Endothelial cell (in vitro differentiated cells): Measurements from ENCODE around the gene WDR7. TPM values are rescaled to one million over a fixed set of nuclear protein-coding genes. Genes with fewer than 3 reads are reported as not detected.

Source experiments
- DNase-seq: peaks from one replicate; pipeline ENCODE4 v3.0.0; 2021; ENCODE audit warnings: low spot score
- H3K27ac Mint-ChIP-seq: one replicate; pipeline ENCODE4 v1.8.0; 2021; ENCODE audit warnings: mixed read lengths, inconsistent platforms; ENCODE audit not compliant: unreplicated experiment
- H3K27me3 Mint-ChIP-seq: one replicate; pipeline ENCODE4 v1.8.0; 2021; ENCODE audit warnings: mild to moderate bottlenecking, moderate library complexity, mixed read lengths, inconsistent platforms; ENCODE audit not compliant: unreplicated experiment
- H3K36me3 Mint-ChIP-seq: one replicate; pipeline ENCODE4 v1.8.0; 2021; ENCODE audit warnings: mild to moderate bottlenecking, low read depth, mixed read lengths, inconsistent platforms; ENCODE audit not compliant: unreplicated experiment
- H3K4me1 Mint-ChIP-seq: one replicate; pipeline ENCODE4 v1.8.0; 2021; ENCODE audit warnings: mild to moderate bottlenecking, mixed read lengths, inconsistent platforms; ENCODE audit not compliant: unreplicated experiment
- H3K4me3 Mint-ChIP-seq: one replicate; pipeline ENCODE4 v1.8.0; 2021; ENCODE audit warnings: mild to moderate bottlenecking, mixed read lengths, inconsistent platforms; ENCODE audit not compliant: unreplicated experiment
- H3K9me3 Mint-ChIP-seq: one replicate; pipeline ENCODE4 v1.8.0; 2021; ENCODE audit warnings: mixed read lengths, inconsistent platforms; ENCODE audit not compliant: unreplicated experiment
- total RNA-seq: library from RNA; stranded (reverse); fragmentation: NEBNext Ultra II Directional; extraction: Animal tissue kit (Norgen Biotek cat#: 25700); gene quantifications from one replicate; pipeline ENCODE4 v1.2.1, GENCODE V29; 2021; ENCODE audit not compliant: unreplicated experiment
- TF ChIP-seq, protein P1 (sequence below): fragments of 200-600 bp; sonication (generic); IDR thresholded peaks from one replicate; pipeline ENCODE4 v1.5.0; 2021; ENCODE audit warnings: antibody characterized with exemption; ENCODE audit not compliant: unreplicated experiment

The WDR7 gene
- total RNA-seq, 1 donor from 2014 or later, result 42.0 TPM

DNA sequence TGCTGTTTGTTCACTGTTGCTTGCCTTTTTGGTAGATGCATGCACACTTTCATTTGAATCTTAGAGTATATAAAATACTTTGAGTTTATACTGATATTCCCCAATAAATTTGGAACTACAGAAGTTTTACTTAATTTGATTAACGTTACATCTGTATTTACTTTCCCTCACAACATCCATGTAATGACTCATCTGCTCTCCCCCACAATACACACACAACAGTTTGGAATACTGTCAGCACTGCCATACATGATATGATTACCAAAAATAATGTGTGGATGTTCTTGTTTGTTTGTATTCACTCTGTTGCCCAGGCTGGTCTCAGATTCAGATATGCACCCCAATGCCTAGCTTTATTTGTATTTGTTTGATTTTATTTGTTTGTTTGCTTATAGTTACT, 144.2 kb downstream of the WDR7 start:
- TF ChIP-seq, protein P1, sequence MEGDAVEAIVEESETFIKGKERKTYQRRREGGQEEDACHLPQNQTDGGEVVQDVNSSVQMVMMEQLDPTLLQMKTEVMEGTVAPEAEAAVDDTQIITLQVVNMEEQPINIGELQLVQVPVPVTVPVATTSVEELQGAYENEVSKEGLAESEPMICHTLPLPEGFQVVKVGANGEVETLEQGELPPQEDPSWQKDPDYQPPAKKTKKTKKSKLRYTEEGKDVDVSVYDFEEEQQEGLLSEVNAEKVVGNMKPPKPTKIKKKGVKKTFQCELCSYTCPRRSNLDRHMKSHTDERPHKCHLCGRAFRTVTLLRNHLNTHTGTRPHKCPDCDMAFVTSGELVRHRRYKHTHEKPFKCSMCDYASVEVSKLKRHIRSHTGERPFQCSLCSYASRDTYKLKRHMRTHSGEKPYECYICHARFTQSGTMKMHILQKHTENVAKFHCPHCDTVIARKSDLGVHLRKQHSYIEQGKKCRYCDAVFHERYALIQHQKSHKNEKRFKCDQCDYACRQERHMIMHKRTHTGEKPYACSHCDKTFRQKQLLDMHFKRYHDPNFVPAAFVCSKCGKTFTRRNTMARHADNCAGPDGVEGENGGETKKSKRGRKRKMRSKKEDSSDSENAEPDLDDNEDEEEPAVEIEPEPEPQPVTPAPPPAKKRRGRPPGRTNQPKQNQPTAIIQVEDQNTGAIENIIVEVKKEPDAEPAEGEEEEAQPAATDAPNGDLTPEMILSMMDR, result no peak
- H3K27me3 Mint-ChIP-seq, result no peaks in the 10 kb centered on the region
- peaks cover 4% of the 10 kb centered on the region for H3K4me1 Mint-ChIP-seq
- DNase-seq, result no peak
- H3K36me3 Mint-ChIP-seq, result no peaks in the 10 kb centered on the region
- H3K9me3 Mint-ChIP-seq, result no peaks in the 10 kb centered on the region
- H3K27ac Mint-ChIP-seq, result no peak overlapping the region
- no peak overlapping the region for H3K4me3 Mint-ChIP-seq

DNA sequence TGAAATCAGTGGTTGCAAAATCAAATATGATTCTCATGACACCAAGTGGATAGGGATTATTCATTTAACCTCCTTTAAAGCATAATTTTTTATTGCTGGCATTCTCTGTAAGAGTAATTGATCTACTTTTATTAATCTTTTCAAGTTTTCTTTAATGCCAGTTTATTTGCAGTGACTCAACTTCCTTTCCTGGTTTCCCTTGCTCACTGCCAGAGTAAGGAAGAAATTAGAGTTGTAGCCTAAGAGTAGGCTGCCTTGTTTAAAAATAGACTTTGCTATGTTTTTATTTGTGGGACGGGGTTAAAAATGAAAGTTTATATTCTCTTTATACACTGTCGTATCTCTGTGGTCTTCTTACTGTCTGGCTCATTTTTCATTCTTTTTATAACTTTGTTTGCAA, 148.6 kb downstream of the WDR7 start:
- H3K27me3 Mint-ChIP-seq, result no peaks in the 10 kb centered on the region
- no peak for DNase-seq
- H3K27ac Mint-ChIP-seq, result no peak overlapping the region
- H3K4me1 Mint-ChIP-seq, result peaks cover 4% of the 10 kb centered on the region
- TF ChIP-seq, protein P1, result no peak
- no peaks in the 10 kb centered on the region for H3K36me3 Mint-ChIP-seq
- no peaks in the 10 kb centered on the region for H3K9me3 Mint-ChIP-seq
- no peak overlapping the region for H3K4me3 Mint-ChIP-seq

DNA sequence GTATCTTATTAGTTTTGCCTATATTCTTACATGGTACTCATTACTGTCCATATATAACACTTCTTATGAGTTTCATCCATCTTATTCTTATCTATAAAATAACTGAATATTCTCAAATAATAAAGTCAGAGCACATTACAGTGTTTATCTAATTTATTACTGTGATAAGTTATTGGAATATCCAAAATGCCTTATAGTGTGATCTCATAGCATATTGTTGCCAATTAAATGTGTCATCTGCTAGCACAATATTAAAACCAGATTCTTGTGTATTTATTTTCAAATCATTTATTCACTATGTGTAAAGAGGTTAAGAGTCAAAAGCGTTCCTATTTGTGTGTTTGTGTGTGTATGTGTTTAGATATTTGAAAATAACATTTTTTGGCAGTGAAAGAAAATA, 151.9 kb downstream of the WDR7 start:
- Mint-ChIP-seq H3K4me3 (no peak overlapping the region), H3K4me1 (peaks cover 4% of the 10 kb centered on the region), H3K9me3 (no peaks in the 10 kb centered on the region), H3K27me3 (no peaks in the 10 kb centered on the region), H3K27ac (no peak overlapping the region), H3K36me3 (no peaks in the 10 kb centered on the region)
- TF ChIP-seq, protein P1, result no peak
- no peak for DNase-seq

DNA sequence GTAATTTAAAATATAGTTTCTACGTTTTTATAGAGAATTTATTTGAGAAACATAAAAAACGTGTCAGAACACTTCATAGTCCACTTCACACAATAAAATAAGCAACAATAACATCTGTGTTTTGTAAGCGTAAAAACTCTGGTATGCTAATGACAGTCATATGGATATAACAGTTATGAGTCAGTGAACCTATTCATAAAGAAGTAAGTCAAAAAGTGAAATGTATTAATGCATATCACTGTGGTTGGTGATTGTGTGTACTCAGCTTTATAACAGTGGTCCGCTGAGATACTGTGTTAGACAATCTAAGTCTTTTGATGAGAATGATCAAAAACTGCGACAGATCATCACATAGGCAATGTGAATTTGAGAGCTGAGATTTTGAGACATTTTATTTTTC, 153.2 kb downstream of the WDR7 start:
- TF ChIP-seq, protein P1, result no peak
- peaks cover 4% of the 10 kb centered on the region for H3K4me1 Mint-ChIP-seq
- H3K4me3 Mint-ChIP-seq, result no peak overlapping the region
- H3K27me3 Mint-ChIP-seq, result peaks cover 2% of the 10 kb centered on the region
- H3K9me3 Mint-ChIP-seq, result no peaks in the 10 kb centered on the region
- H3K36me3 Mint-ChIP-seq, result no peaks in the 10 kb centered on the region
- no peak overlapping the region for H3K27ac Mint-ChIP-seq
- DNase-seq, result no peak

DNA sequence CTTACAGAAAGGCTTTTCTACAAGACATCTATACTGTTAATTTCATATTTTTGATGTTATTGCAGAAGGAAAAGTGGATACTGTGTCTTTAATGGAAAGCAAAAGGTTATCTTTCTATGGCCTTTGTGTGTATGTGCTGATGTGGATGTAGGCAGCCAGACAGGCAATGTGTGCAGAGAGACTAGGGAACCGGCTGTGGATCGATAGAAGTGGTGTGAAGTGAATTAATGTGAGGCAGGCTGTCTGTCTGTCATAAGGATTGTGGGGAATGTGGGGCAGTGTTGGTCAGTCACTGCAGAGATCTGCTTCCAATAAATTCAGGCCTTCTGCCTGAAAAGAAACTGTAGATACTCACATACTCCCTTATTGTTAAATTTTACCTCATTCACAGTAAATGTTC, 156.7 kb downstream of the WDR7 start:
- Mint-ChIP-seq H3K36me3 (no peaks in the 10 kb centered on the region), H3K27me3 (peaks cover 2% of the 10 kb centered on the region), H3K27ac (no peak overlapping the region), H3K4me3 (no peak overlapping the region), H3K4me1 (peaks cover 3% of the 10 kb centered on the region), H3K9me3 (no peaks in the 10 kb centered on the region)
- TF ChIP-seq, protein P1, result no peak
- DNase-seq, result no peak
